Gastrocnemius medialis (tissue), 4 donors: Measurements from ENCODE around the gene MAEA. TPM values are rescaled to one million over a fixed set of nuclear protein-coding genes. Genes with fewer than 3 reads are reported as not detected.

Experiments
- ATAC-seq, 2 donors: fragments of 150-250 bp; one replicate each; pipeline ENCODE4 v1.9.1; 2016
- DNase-seq, 2 donors: peaks; one replicate each; pipeline ENCODE4 v3.0.0-alpha.2; 2019
- H3K27ac ChIP-seq, 4 donors: fragments of 200-600 bp; sonication (generic); 1 replicate in 1 of 4; 2 replicates in 3 of 4; pipeline ENCODE4 v1.5.1; 2016 to 2018; ENCODE audit warnings: mild to moderate bottlenecking in 2 of 4, moderate library complexity in 1 of 4
- H3K27me3 ChIP-seq, 3 donors: fragments of 200-600 bp; sonication (generic) in 2 of 3; 1 replicate in 1 of 3; 2 replicates in 2 of 3; pipeline versions ENCODE4 v1.5.1 to v1.6.0; 2016 to 2019; ENCODE audit warnings: mild to moderate bottlenecking in 1 of 3, moderate library complexity in 1 of 3
- H3K36me3 ChIP-seq, 2 donors: fragments of 200-600 bp; sonication (generic) in 1 of 2; one replicate each; pipeline ENCODE4 v1.5.1; 2017 to 2018
- H3K4me1 ChIP-seq, 2 donors: fragments of 200-600 bp; sonication (generic) in 1 of 2; one replicate each; pipeline ENCODE4 v1.5.1; 2016 to 2017; ENCODE audit warnings: mild to moderate bottlenecking in 2 of 2
- H3K4me3 ChIP-seq, 4 donors: fragments of 200-600 bp; sonication (generic) in 3 of 4; 1 replicate in 1 of 4; 2 replicates in 3 of 4; pipeline ENCODE4 v1.5.1; 2016 to 2019; ENCODE audit warnings: mild to moderate bottlenecking in 2 of 4
- H3K9me3 ChIP-seq, 3 donors: fragments of 200-600 bp; sonication (generic) in 2 of 3; 1 replicate in 1 of 3; 2 replicates in 2 of 3; pipeline ENCODE4 v1.5.1; 2016 to 2019
- POLR2A ChIP-seq, 2 donors: fragments of 450-650 bp; IDR thresholded peaks; one replicate each; pipeline ENCODE4 v1.6.1; 2017; ENCODE audit warnings: antibody characterized with exemption in 2 of 2, mild to moderate bottlenecking in 2 of 2, moderate library complexity in 2 of 2
- in situ Hi-C, 4 donors: fragments of 200-750 bp; cut with MboI; loops; one replicate each; pipeline versions ENCODE4 v1.15.0 to v1.8.0; 2017; ENCODE audit warnings: low sequenced_read_pairs in 4 of 4
- intact Hi-C: fragments of 100-400 bp; cut with DNase I; formaldehyde crosslinking; loops from one replicate; pipeline ENCODE4 v1.15.1; 2023; ENCODE audit warnings: low total_unique reads
- total RNA-seq, 4 donors: library from RNA; depleted of rRNA; stranded (reverse); fragments of >200 nt; gene quantifications; one replicate each; pipeline versions ENCODE4 v1.1.0 to v1.2.3, GENCODE V29; 2016
- TF ChIP-seq, protein P1 (sequence below), 5 experiments: fragments of 450-650 bp in 3 of 5; fragments of 200-600 bp in 2 of 5; sonication (generic) in 2 of 5; IDR thresholded peaks in 4 of 5; conservative IDR thresholded peaks in 1 of 5; 1 replicate in 4 of 5; 2 replicates in 1 of 5; pipeline ENCODE4 v1.5.1; 2016 to 2019; ENCODE audit warnings: antibody characterized with exemption in 5 of 5, mild to moderate bottlenecking in 3 of 5, moderate library complexity in 3 of 5

MAEA gene
- total RNA-seq, 4 donors from 2014 or later = 30.0 to 42.7 (median 34.3) TPM

GRCh38 chr4:1385373-1386340 is 96.0 kb downstream of the MAEA start:
- Histone ChIP-seq H3K4me3 (no peak overlapping the region), H3K27me3 (no peaks in the 10 kb centered on the region), H3K27ac (no peak overlapping the region), H3K9me3 (no peaks in the 10 kb centered on the region), H3K4me1 (no peaks in the 10 kb centered on the region), H3K36me3 (peaks cover 0 to 45% of the 10 kb centered on the region in 2 donors)
- TF ChIP-seq, protein P1, sequence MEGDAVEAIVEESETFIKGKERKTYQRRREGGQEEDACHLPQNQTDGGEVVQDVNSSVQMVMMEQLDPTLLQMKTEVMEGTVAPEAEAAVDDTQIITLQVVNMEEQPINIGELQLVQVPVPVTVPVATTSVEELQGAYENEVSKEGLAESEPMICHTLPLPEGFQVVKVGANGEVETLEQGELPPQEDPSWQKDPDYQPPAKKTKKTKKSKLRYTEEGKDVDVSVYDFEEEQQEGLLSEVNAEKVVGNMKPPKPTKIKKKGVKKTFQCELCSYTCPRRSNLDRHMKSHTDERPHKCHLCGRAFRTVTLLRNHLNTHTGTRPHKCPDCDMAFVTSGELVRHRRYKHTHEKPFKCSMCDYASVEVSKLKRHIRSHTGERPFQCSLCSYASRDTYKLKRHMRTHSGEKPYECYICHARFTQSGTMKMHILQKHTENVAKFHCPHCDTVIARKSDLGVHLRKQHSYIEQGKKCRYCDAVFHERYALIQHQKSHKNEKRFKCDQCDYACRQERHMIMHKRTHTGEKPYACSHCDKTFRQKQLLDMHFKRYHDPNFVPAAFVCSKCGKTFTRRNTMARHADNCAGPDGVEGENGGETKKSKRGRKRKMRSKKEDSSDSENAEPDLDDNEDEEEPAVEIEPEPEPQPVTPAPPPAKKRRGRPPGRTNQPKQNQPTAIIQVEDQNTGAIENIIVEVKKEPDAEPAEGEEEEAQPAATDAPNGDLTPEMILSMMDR (IDR thresholded peaks at IDR 0.05 in 4 of 5, conservative IDR thresholded peaks at IDR 0.05 in 1 of 5) = no peak
- TF ChIP-seq POLR2A (IDR thresholded peaks at IDR 0.05) = no peak
- in situ Hi-C loops (no loop called here), intact Hi-C loops (no loop called here)
- ATAC-seq (no peak), DNase-seq (no peak)

Other genes with a start within 250 kb of the MAEA start
- gene RNF212, start 176.3 kb upstream of the MAEA start, total RNA-seq = 1 to 10 TPM in 1 of 4 donors, not detected in 3; 1.3 TPM
- 1 to 10 TPM; 5.0 to 8.9 (median 5.2) TPM for gene SPON2, start 117.3 kb upstream of the MAEA start, total RNA-seq
- 100 to 1,000 TPM; 126 to 224 (median 169) TPM for gene CTBP1, start 40.8 kb upstream of the MAEA start, total RNA-seq
- 10 to 100 TPM in 3 of 4 donors, 1 to 10 TPM in 1; 8.5 to 13.2 (median 12.3) TPM for gene UVSSA, start 57.3 kb downstream of the MAEA start, total RNA-seq
- gene NKX1-1, start 116.6 kb downstream of the MAEA start, total RNA-seq = not detected